EH (cell line): ENCODE data around the gene AQP12B.
A peak's percentile ranks its signal among the peaks of the same experiment; 100 is the strongest.

Experiments used
- DNase-seq: peaks from one replicate; pipeline ENCODE4 v3.0.0-alpha.2; 2015; ENCODE audit warnings: low read depth

Gene AQP12B

DNA sequence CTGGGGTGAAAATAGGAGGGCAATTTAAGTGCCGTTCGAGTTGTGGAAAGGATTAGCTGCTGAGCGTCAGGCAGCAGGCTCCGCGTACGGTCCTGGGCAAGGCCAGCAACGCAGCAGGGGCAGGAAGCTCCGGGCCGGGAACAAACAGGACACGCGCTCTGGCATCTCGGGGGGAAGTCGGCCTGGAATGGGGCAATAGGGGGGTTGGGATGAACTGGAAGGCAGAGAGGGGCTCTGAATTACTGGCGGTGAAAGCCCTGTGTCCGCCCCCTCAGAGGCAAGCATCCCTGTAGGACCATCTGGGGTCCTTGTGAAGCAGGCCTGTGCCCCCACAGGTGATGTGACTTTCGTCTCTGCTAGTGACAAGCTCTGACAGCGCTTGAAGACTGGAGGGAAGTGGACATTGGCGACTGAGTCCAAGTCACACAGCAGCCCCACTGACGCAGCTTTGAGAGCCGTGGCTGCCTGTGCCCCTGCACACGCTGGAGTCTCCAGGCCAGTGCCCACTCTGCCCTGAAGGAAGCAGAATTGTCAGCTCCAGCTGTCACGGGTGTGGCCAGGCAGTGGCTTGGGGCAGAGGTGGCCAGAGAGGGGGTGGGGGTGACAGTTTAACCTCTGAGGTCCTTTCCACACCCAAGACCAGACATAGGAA is 35.1 kb downstream of the AQP12B start:
- no peak for DNase-seq

GRCh38 chr2:240646900-240647502 is 35.7 kb downstream of the AQP12B start:
- DNase-seq: no peak

DNA sequence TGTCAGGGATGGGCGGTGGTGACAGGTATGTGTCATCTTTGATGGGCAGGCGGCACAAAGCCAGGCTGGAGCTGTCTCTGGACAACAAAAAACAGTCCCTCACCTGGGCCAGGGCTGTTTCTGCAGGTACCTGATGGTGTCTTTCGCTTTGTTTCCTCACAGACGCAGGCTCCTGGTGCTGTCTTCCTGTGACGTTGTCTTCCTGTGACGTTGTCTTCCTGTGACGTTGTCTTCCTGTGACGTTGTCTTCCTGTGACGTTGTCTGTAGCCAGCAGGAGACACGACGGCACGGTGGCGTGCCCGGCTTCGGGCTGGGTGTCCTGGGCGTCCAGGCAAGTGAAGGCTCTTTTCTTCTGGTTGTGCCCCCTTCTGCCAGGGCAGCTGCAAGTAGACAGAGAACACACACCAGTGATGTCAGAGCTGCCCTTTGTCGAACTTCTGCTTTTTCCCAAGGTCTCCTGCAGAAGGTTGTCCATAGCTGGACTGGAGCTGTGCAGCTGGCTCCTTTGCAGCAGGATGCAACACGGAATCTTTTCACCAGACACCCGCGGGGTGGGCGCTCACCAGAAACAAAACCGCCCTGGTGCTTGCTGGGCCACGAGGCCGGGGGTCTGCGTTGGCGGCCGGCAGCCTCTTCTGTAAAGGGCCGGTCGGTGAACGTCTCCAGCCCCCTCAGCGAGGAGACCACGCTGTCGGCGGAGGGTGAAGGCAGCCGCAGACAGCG is 36.3 kb downstream of the AQP12B start:
- no peak for DNase-seq

DNA sequence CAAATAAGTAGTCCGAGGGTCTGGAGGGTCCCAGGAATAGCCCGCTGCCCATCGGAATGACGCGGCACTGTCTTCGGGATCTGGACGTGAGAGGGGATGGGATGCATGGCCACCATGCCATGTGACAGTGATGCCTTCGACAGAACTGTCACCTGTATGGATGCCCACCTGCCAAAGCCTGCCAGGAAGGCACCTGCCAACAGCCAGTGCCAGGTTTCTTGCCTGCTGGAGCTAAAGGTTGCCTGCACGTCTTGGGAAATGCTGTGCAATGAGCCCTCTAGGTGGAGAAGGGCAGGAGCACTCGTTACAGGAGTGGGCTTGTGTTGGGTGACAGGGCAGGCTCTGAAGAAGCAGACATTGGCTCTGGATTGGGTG is 36.9 kb downstream of the AQP12B start:
- DNase-seq: no peak

DNA sequence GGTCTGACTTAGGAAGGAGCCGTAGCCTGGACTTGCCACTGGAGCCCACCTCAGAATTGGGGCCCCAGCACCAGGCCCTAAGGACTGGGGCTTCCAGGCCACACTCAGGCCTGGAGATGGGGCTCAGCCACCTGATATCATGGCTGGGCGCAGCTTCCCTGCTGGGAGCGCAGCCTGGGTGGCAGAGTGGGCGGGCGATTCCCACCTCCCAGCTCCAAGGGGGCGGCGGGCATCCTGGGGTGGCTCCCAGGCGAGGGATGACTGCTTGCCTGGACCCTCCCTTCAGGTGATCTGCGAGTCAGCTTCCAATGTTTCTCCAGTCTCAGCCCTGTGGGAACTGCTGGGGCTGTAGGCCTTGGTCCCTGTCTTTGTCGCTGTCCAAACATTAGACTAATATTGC is 37.3 kb downstream of the AQP12B start:
- no peak for DNase-seq

GRCh38 chr2:240644859-240645301 is 37.8 kb downstream of the AQP12B start:
- DNase-seq: no peak

GRCh38 chr2:240644171-240644651 is 38.5 kb downstream of the AQP12B start:
- DNase-seq: no peak

DNA sequence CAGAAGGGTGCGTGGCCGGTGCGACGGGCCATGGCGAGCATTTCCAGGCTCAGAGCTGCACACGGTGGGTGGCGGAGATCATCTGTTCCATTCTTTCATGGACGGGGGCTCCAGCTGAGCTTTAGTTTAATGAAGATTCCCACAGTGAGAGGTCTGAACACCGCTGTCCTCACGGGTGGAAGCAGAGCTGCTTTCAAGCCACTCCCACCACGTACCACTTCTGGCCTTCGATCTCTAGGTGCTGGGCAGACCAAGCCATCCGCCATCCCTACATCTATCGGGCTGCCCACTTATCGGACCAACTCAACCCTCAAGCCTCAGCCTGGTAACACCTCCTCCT is 38.9 kb downstream of the AQP12B start:
- DNase-seq: no peak

GRCh38 chr2:240643093-240643810 is 39.4 kb downstream of the AQP12B start:
- no peak for DNase-seq

DNA sequence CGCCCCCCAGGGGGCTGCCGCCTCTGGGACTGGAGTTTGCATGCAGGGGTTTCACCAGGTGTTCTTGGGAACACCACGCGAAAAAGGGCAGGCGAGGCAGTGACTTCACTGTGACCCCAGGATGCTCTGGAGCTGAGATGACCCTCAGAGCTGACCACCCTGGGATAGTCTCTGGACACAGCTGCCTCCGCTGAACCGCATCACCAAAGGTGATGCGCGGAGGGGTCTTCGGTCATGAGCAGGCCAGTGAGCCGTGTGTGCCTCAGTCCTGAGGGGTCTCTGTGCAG is 39.9 kb downstream of the AQP12B start:
- no peak for DNase-seq

DNA sequence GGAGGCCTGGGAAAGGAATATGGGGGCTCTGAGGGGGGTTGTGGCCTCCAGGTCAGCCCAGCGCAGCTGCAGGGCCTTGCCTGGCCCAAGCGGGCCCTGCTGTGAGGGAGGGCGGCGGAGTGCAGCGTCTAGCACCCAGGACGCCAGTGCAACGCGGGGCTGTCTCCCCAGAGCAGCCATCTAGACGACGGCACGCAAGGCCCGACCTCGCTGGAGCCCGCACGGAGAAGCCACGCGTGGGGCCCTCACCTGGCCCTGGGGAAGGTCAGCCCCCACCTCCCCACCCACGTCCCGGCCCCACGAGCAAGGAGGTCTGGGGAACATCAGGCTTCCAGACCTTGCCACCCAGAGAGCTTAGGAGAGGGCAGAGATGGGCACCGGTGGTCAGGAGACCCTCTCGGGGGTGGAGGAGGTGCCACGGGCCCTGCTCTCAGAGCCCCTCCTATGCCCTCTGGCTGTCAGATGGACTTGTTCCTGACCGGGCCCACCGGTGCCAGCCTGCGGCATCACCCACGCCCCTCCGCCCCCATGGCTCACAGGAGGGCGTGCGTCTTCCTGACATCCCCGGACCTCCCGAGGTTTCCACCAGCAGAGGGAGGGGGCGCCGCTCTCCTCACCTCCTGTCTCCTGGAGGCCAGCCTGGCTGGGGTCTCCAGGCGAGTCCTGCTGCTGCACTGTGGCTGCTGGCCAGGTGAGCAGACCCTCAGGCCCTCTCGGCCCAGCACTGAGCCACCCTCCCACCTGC is 40.5 kb downstream of the AQP12B start:
- DNase-seq: no peak

- DNase-seq: peak; percentile 9
Measured at GRCh38 chr2:240640939-240641338, 41.7 kb downstream of the AQP12B start.

GRCh38 chr2:240639566-240639965 is 43.1 kb downstream of the AQP12B start:
- no peak for DNase-seq

GRCh38 chr2:240638512-240639160 is 44.0 kb downstream of the AQP12B start:
- no peak for DNase-seq

DNA sequence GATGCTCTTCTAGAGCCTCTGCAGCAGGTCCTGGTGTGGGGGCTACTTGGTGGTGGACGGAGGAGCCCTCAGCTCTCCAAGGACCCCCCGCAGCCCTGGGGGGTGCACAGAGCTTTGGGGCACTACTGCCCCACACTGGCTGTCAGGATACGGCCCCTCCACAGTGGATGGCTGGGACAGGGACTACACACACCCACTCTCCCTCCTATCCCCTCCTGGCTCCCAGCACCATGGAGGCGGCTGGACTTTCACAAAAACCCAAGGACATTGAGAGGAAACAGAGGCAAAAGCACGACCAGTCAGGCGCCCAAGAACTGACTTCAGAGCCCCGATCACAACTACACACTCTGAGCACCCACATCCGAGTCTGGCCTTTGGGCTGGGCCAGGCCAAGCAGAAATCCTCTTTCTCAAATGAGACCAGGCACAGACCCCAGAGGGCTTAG is 44.8 kb downstream of the AQP12B start:
- no peak for DNase-seq

- DNase-seq: no peak
Measured at GRCh38 chr2:240637116-240637900, 45.4 kb downstream of the AQP12B start.

DNA sequence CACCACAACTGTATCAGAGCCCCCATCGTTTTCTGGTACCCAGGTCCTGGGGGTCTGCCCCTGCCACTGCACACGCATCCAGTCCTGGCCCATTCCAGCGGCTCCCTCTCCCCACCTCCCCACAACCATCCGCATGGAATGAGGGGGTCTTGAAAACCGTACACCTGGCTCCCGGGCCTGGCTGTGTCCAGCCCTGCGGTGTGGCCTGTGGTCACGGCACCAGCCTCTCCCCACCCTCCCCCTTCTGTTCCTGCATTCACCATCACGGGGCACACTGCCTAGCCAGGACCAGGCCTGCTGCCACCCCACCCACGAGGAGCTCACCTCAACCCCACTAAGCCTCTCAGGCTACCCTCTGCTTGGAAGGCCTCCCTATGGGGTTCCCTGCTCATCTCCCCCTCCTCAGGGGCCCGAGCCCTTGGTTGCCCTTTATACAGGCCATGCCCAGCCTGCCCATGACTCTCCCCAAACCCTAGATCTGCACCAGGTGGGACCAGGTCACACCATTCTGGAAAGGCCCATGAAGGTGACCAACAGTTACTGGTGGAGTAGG is 46.0 kb downstream of the AQP12B start:
- DNase-seq: no peak

- no peak for DNase-seq
Measured at GRCh38 chr2:240635998-240636547, 46.6 kb downstream of the AQP12B start.

- no peak for DNase-seq
Measured at GRCh38 chr2:240635121-240635997, 47.3 kb downstream of the AQP12B start.
